ENCODE data around the gene CRIM1. TPM values are rescaled to one million over a fixed set of nuclear protein-coding genes. Genes with fewer than 3 reads are reported as not detected.

Gene CRIM1
- total and polyA plus RNA-seq, 2 donors (not counting 1 experiment from before 2014, with no cell fraction given) = 364 to 661 TPM

GRCh38 chr2:36408198-36408703, 52.7 kb downstream of the CRIM1 start:
- H3K27me3 ChIP-seq (ENCODE audit: control insufficient read depth, insufficient read depth, low read length) = no peaks in the 10 kb centered on the region
- H2AFZ ChIP-seq (ENCODE audit: low read length) = no peak overlapping the region
- no peaks in the 10 kb centered on the region for H3K9me3 ChIP-seq (ENCODE audit: control insufficient read depth, insufficient read depth, low read depth, low read length)
- peak overlapping the region; percentile 63 for H3K27ac ChIP-seq (ENCODE audit: insufficient read depth, low read length)
- no peak for TF ChIP-seq CTCF (conservative IDR thresholded peaks at IDR 0.05 in 1 of 2, IDR thresholded peaks at IDR 0.05 in 1 of 2; ENCODE audit: low read depth in 1 of 2, low read length in 2 of 2)
- H3K4me1 ChIP-seq (ENCODE audit: control insufficient read depth, extremely low read depth, insufficient read depth, low read length) = peaks cover 44% of the 10 kb centered on the region
- peaks cover 3% of the 10 kb centered on the region for H4K20me1 ChIP-seq (ENCODE audit: control insufficient read depth, extremely low read depth, insufficient read depth, low read length)
- no peaks in the 10 kb centered on the region for H3K36me3 ChIP-seq (ENCODE audit: control insufficient read depth, insufficient read depth, low read length)
- H3K4me2 ChIP-seq (ENCODE audit: extremely low read depth, insufficient read depth, low read length) = no peak overlapping the region
- peak; percentile 74 to 85 for DNase-seq (ENCODE audit: low read depth in 2 of 2)
- H3K9ac ChIP-seq (ENCODE audit: insufficient read depth, low read length) = no peak overlapping the region
- peaks cover 92% of the 10 kb centered on the region for H3K79me2 ChIP-seq (ENCODE audit: control insufficient read depth, insufficient read depth, low read length)
- H3K4me3 ChIP-seq (replicated peaks in 1 of 4; ENCODE audit: control extremely low read depth in 1 of 4, insufficient read depth in 1 of 4, low read depth in 3 of 4, low read length in 4 of 4) = no peak overlapping the region

DNA sequence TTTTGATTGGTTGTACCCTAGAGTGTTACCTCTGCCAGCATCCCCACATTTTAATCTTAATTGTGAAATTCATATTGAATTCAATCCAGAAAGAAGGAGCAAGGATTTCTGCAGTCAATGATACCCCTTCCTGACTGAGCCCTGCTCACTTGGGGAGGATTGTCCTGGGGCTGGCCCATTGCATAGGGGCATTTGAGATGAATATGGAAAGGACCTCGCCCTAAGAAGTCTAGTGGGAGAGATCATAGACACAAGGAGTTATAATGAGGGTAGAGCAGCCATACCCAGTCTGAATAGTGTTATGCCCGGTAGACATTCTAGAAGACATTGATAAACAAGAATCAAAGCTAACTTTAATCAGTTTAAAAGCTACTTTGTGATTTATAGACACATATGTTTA, 53.8 kb downstream of the CRIM1 start:
- no peak overlapping the region for H2AFZ ChIP-seq (ENCODE audit: low read length)
- peaks cover 92% of the 10 kb centered on the region for H3K79me2 ChIP-seq (ENCODE audit: control insufficient read depth, insufficient read depth, low read length)
- H4K20me1 ChIP-seq (ENCODE audit: control insufficient read depth, extremely low read depth, insufficient read depth, low read length) = peaks cover 3% of the 10 kb centered on the region
- H3K4me2 ChIP-seq (ENCODE audit: extremely low read depth, insufficient read depth, low read length) = no peak overlapping the region
- no peak for TF ChIP-seq EZH2 (IDR thresholded peaks at IDR 0.05; ENCODE audit: low read length, missing control alignments)
- no peak for TF ChIP-seq CTCF (conservative IDR thresholded peaks at IDR 0.05 in 1 of 2, IDR thresholded peaks at IDR 0.05 in 1 of 2; ENCODE audit: low read depth in 1 of 2, low read length in 2 of 2)
- H3K27ac ChIP-seq (ENCODE audit: insufficient read depth, low read length) = peak overlapping the region; percentile 46
- H3K4me3 ChIP-seq (replicated peaks in 1 of 4; ENCODE audit: control extremely low read depth in 1 of 4, insufficient read depth in 1 of 4, low read depth in 3 of 4, low read length in 4 of 4) = no peak overlapping the region
- H3K4me1 ChIP-seq (ENCODE audit: control insufficient read depth, extremely low read depth, insufficient read depth, low read length) = peaks cover 41% of the 10 kb centered on the region
- no peaks in the 10 kb centered on the region for H3K9me3 ChIP-seq (ENCODE audit: control insufficient read depth, insufficient read depth, low read depth, low read length)
- H3K27me3 ChIP-seq (ENCODE audit: control insufficient read depth, insufficient read depth, low read length) = no peaks in the 10 kb centered on the region
- H3K9ac ChIP-seq (ENCODE audit: insufficient read depth, low read length) = peak overlapping the region; percentile 9
- no peaks in the 10 kb centered on the region for H3K36me3 ChIP-seq (ENCODE audit: control insufficient read depth, insufficient read depth, low read length)
- no peak for DNase-seq (ENCODE audit: low read depth in 2 of 2)

DNA sequence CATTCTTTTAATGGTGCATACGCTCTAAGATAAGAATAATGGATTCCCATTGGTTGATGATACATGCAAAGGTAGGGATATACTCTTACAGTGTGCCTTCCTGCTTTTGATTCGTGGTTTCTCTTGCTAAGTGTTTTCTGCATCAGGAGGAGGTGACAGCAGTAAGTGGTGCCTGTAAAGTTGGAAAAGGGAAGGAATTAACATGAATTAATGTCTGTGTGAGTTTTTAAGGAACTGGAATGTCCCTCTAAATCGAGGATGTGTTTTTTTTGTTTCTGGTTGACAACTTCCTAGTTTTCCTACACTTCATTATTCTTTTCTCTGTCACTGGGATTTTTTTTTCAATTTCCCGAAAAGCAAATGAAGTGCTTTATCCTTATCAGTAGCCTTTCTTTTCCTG, 54.4 kb downstream of the CRIM1 start:
- no peaks in the 10 kb centered on the region for H3K27me3 ChIP-seq (ENCODE audit: control insufficient read depth, insufficient read depth, low read length)
- no peaks in the 10 kb centered on the region for H3K36me3 ChIP-seq (ENCODE audit: control insufficient read depth, insufficient read depth, low read length)
- H4K20me1 ChIP-seq (ENCODE audit: control insufficient read depth, extremely low read depth, insufficient read depth, low read length) = peaks cover 3% of the 10 kb centered on the region
- no peak overlapping the region for H3K4me2 ChIP-seq (ENCODE audit: extremely low read depth, insufficient read depth, low read length)
- no peak for TF ChIP-seq EZH2 (IDR thresholded peaks at IDR 0.05; ENCODE audit: low read length, missing control alignments)
- TF ChIP-seq CTCF (conservative IDR thresholded peaks at IDR 0.05 in 1 of 2, IDR thresholded peaks at IDR 0.05 in 1 of 2; ENCODE audit: low read depth in 1 of 2, low read length in 2 of 2) = no peak
- no peaks in the 10 kb centered on the region for H3K9me3 ChIP-seq (ENCODE audit: control insufficient read depth, insufficient read depth, low read depth, low read length)
- peak overlapping the region; percentile 24 for H3K9ac ChIP-seq (ENCODE audit: insufficient read depth, low read length)
- no peak overlapping the region for H3K4me3 ChIP-seq (replicated peaks in 1 of 4; ENCODE audit: control extremely low read depth in 1 of 4, insufficient read depth in 1 of 4, low read depth in 3 of 4, low read length in 4 of 4)
- DNase-seq (ENCODE audit: low read depth in 2 of 2) = no peak
- no peak overlapping the region for H2AFZ ChIP-seq (ENCODE audit: low read length)
- H3K4me1 ChIP-seq (ENCODE audit: control insufficient read depth, extremely low read depth, insufficient read depth, low read length) = peaks cover 41% of the 10 kb centered on the region
- peak overlapping the region; percentile 46 for H3K27ac ChIP-seq (ENCODE audit: insufficient read depth, low read length)
- peaks cover 94% of the 10 kb centered on the region for H3K79me2 ChIP-seq (ENCODE audit: control insufficient read depth, insufficient read depth, low read length)

All from fibroblast of lung (primary cell).